Right atrium auricular region (tissue), 2 donors: ENCODE measurements around the gene POC1B. TPM values are rescaled to one million over a fixed set of nuclear protein-coding genes. Genes with fewer than 3 reads are reported as not detected.
A peak's percentile ranks its signal among the peaks of the same experiment; 100 is the strongest.

Source experiments
- DNase-seq: peaks from one replicate; pipeline ENCODE4 v3.0.0-alpha.2; 2019; ENCODE audit warnings: low spot score
- H3K27ac ChIP-seq, 2 donors: fragments of 200-600 bp; sonication (generic); 1 replicate in 1 of 2; 2 replicates in 1 of 2; pipeline ENCODE4 v1.5.1; 2016 to 2019
- H3K27me3 ChIP-seq, 2 donors: fragments of 200-600 bp; sonication (generic); one replicate each; pipeline versions ENCODE4 v1.5.1 to v1.6.0; 2017 to 2019
- H3K36me3 ChIP-seq: fragments of 200-600 bp; sonication (generic); one replicate; pipeline ENCODE4 v1.5.1; 2016
- H3K4me1 ChIP-seq, 2 donors: fragments of 200-600 bp; sonication (generic); one replicate each; pipeline versions ENCODE4 v1.5.1 to v1.6.0; 2017 to 2019
- H3K4me3 ChIP-seq, 2 donors: fragments of 200-600 bp; sonication (generic); 1 replicate in 1 of 2; 2 replicates in 1 of 2; pipeline ENCODE4 v1.5.1; 2017 to 2019; ENCODE audit warnings: mild to moderate bottlenecking in 1 of 2, moderate library complexity in 1 of 2
- H3K9me3 ChIP-seq, 2 donors: fragments of 200-600 bp; sonication (generic); one replicate each; pipeline ENCODE4 v1.5.1; 2019
- CTCF ChIP-seq, 2 donors: fragments of 200-600 bp; sonication (generic); IDR thresholded peaks; one replicate each; pipeline ENCODE4 v1.5.1; 2019; ENCODE audit warnings: antibody characterized with exemption in 2 of 2
- total RNA-seq, 2 donors: library from RNA; depleted of rRNA; stranded (reverse); fragments of >200 nt; gene quantifications; one replicate each; pipeline ENCODE4 v1.1.0, GENCODE V29; 2016

The POC1B gene
- total RNA-seq, 2 donors from 2014 or later: 9.8 to 10.6 TPM

GRCh38 chr12:89552376-89552775 lies 26.5 kb upstream of the POC1B start:
- no peak overlapping the region for H3K4me3 ChIP-seq
- H3K4me1 ChIP-seq: no peaks in the 10 kb centered on the region
- no peaks in the 10 kb centered on the region for H3K9me3 ChIP-seq
- no peak for TF ChIP-seq CTCF (IDR thresholded peaks at IDR 0.05)
- no peak for DNase-seq
- no peaks in the 10 kb centered on the region for H3K27me3 ChIP-seq
- H3K27ac ChIP-seq: no peak overlapping the region
- H3K36me3 ChIP-seq: no peaks in the 10 kb centered on the region

GRCh38 chr12:89551747-89552146 lies 25.9 kb upstream of the POC1B start:
- DNase-seq: no peak
- Histone ChIP-seq H3K36me3 (no peaks in the 10 kb centered on the region), H3K4me3 (no peak overlapping the region), H3K27ac (no peak overlapping the region), H3K9me3 (no peaks in the 10 kb centered on the region), H3K4me1 (no peaks in the 10 kb centered on the region), H3K27me3 (no peaks in the 10 kb centered on the region)
- TF ChIP-seq CTCF (IDR thresholded peaks at IDR 0.05): no peak

DNA sequence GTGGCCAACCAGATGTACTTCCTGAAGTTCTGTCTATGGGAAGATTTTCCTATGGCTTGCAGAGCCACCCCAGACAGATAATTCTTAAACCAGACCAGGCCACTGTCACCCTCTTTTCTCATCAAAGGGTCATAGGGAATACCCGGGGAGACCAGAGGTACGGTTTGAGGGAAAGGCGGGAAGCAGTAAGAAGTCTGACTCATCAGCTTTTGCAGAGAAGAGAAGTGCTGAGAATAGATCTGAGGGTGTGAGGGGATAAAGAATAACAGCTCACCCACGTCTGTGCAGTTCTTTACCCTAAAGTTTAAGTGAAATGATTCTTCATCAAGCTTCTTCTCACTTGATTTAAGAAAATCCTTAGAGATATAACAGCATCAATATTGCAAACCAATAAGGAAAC lies 21.3 kb upstream of the POC1B start:
- DNase-seq: no peak
- Histone ChIP-seq H3K4me3 (no peak overlapping the region), H3K27ac (no peak overlapping the region), H3K9me3 (no peaks in the 10 kb centered on the region), H3K27me3 (no peaks in the 10 kb centered on the region), H3K36me3 (no peaks in the 10 kb centered on the region), H3K4me1 (peaks cover 0 to 28% of the 10 kb centered on the region in 2 donors)
- no peak for TF ChIP-seq CTCF (IDR thresholded peaks at IDR 0.05)

- no peaks in the 10 kb centered on the region for H3K27me3 ChIP-seq
- no peaks in the 10 kb centered on the region for H3K36me3 ChIP-seq
- no peak overlapping the region for H3K27ac ChIP-seq
- no peaks in the 10 kb centered on the region for H3K9me3 ChIP-seq
- peaks cover 0 to 28% of the 10 kb centered on the region in 2 donors for H3K4me1 ChIP-seq
- no peak for TF ChIP-seq CTCF (IDR thresholded peaks at IDR 0.05)
- no peak for DNase-seq
- H3K4me3 ChIP-seq: no peak overlapping the region
Measured at GRCh38 chr12:89546151-89546550, 20.3 kb upstream of the POC1B start.

- H3K27me3 ChIP-seq: no peaks in the 10 kb centered on the region
- H3K4me3 ChIP-seq: no peak overlapping the region
- no peak for TF ChIP-seq CTCF (IDR thresholded peaks at IDR 0.05)
- no peaks in the 10 kb centered on the region for H3K36me3 ChIP-seq
- peaks cover 0 to 28% of the 10 kb centered on the region in 2 donors for H3K4me1 ChIP-seq
- H3K9me3 ChIP-seq: no peaks in the 10 kb centered on the region
- H3K27ac ChIP-seq: peak overlapping the region in 1 of 2 donors; percentile 42
- DNase-seq: no peak
Measured at GRCh38 chr12:89544681-89545184, 18.9 kb upstream of the POC1B start.

DNA sequence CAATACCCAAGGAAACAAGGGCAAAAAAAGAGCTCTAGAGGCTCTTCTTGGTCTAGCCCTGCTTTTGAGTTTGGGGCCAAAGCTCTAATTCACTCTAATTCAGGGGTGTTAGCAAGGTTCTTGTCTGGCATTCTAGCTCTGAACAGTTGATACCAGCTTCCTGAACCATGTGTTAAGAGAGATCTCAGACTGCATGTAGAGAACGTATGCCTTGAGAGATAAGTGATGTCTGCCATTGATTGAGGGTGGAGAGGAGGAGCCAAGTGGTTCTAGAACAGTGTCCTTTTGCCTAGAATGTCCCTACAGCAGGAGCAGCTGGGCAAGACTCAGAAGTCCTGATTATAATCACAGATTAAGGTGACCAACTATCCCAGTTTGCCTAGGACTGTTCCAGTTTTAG lies 18.2 kb upstream of the POC1B start:
- H3K9me3 ChIP-seq: no peaks in the 10 kb centered on the region
- H3K4me1 ChIP-seq: peaks cover 0 to 28% of the 10 kb centered on the region in 2 donors
- H3K36me3 ChIP-seq: no peaks in the 10 kb centered on the region
- TF ChIP-seq CTCF (IDR thresholded peaks at IDR 0.05): no peak
- DNase-seq: no peak
- H3K27ac ChIP-seq: no peak overlapping the region
- no peaks in the 10 kb centered on the region for H3K27me3 ChIP-seq
- no peak overlapping the region for H3K4me3 ChIP-seq
